Measurements from ENCODE around the gene TPM2. TPM values are rescaled to one million over a fixed set of nuclear protein-coding genes. Genes with fewer than 3 reads are reported as not detected.
A peak's percentile ranks its signal among the peaks of the same experiment; 100 is the strongest.

The TPM2 gene
- total and polyA plus RNA-seq, 4 experiments from 2014 or later, result 0.79 to 79.6 (median 72.6) TPM; not detected in 1

DNA sequence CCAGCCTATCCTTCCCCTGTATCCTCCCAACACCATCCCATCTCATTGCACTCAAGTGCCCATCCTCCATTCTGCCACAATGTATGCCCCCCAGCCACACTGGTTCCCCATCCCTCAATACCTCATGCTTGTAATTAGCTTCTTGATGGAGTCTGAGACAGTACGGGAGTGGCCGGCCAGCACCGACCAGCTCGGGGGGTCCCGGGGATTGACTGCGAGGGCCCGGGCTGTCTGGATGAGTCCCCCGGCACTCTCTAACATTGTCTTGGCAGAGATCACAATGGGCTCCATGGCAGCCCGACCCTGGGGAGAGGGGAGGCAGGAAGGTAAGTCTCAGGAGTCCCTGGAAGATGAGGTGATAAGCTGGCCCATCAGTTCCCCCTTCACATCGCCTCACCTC, 17.2 kb upstream of the TPM2 start:
- ChIA-PET POLR2A (ENCODE audit: partially characterized antibody) (interaction anchor here (3.1 kb wide), 1 partner anchor 22 kb away, joined by 14 read pairs; no protein-coding TSS in a partner anchor), CTCF (ENCODE audit: partially characterized antibody) (interaction anchor here (1.0 to 6.3 kb wide), 3 partner anchors 12 to 90 kb away, joined by 3 to 62 read pairs (median 5); partner anchors contain the start of gene TPM2)
- Histone ChIP-seq H3K27me3 (ENCODE audit: insufficient read depth, low read length) (no peaks in the 10 kb centered on the region), H3K27ac (ENCODE audit: low read depth, low read length) (no peak overlapping the region), H3K4me1 (ENCODE audit: insufficient read depth, low read length) (no peaks in the 10 kb centered on the region), H3K4me3 (ENCODE audit: low read length in 2 of 2) (no peak overlapping the region), H3K36me3 (ENCODE audit: insufficient read depth, low read length) (peaks cover 85% of the 10 kb centered on the region), H3K9me3 (ENCODE audit: control insufficient read depth in 1 of 2, low read length in 2 of 2) (no peaks in the 10 kb centered on the region)
- no peak for DNase-seq
- Mint-ChIP-seq H3K9me3 (no peaks in the 10 kb centered on the region), H3K27ac (peak overlapping the region in 6 of 7 donors; percentile 26 to 84 (median 72)), H3K27me3 (no peaks in the 10 kb centered on the region), H3K36me3 (peaks cover 76 to 84% of the 10 kb centered on the region in 2 donors), H3K4me1 (peaks cover 0 to 7% (median 2%) of the 10 kb centered on the region in 4 donors), H3K4me3 (no peak overlapping the region)
- intact Hi-C loops (cut with micrococcal nuclease), result no loop called here

DNA sequence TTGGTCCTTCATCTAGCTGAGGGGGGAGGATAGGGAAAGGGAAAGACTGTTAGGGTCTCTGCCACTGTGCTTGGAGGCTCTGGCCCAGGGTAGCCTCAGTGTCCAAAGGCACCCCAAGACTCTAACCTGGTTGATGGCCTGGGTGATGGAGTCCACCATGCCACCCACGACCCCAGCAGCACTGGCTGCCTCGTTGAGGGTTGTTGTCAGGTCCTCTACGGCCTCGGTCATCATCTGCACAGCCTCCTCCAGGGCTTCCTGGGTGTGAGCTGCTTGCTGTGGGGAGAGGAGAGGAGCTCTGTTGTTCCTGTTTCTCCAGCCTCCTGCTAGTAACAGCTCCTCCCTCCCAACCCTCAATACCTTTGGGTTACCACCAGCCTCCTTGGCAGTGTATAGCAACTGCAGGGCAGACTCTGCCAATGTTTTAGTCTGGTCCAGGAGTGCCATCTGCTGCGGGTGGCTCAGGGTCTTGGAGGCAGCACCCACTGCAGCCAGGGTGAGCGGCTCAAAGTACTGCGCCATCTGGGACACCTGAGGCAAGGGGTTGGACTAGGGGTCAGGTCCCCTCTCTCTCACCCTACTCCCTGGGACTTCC, 16.2 kb upstream of the TPM2 start:
- H3K4me3 ChIP-seq (ENCODE audit: low read length in 2 of 2), result no peak overlapping the region
- H3K4me1 ChIP-seq (ENCODE audit: insufficient read depth, low read length), result no peaks in the 10 kb centered on the region
- peaks cover 66 to 74% of the 10 kb centered on the region in 2 donors for H3K36me3 Mint-ChIP-seq
- no peaks in the 10 kb centered on the region for H3K9me3 ChIP-seq (ENCODE audit: control insufficient read depth in 1 of 2, low read length in 2 of 2)
- POLR2A ChIA-PET (ENCODE audit: partially characterized antibody), result interaction anchor here (1.4 to 3.1 kb wide), 3 partner anchors 26 to 47 kb away, joined by 3 to 9 read pairs (median 6); partner anchors contain the start of genes CCDC107, CREB3, RMRP and TLN1
- H3K4me3 Mint-ChIP-seq, result no peak overlapping the region
- no peak overlapping the region for H3K27ac ChIP-seq (ENCODE audit: low read depth, low read length)
- no peak for DNase-seq
- H3K4me1 Mint-ChIP-seq, result peaks cover 0 to 7% (median 1%) of the 10 kb centered on the region in 4 donors
- H3K36me3 ChIP-seq (ENCODE audit: insufficient read depth, low read length), result peaks cover 85% of the 10 kb centered on the region
- no peaks in the 10 kb centered on the region for H3K27me3 ChIP-seq (ENCODE audit: insufficient read depth, low read length)
- H3K9me3 Mint-ChIP-seq, result no peaks in the 10 kb centered on the region
- no peaks in the 10 kb centered on the region for H3K27me3 Mint-ChIP-seq
- H3K27ac Mint-ChIP-seq, result peak overlapping the region in 3 of 7 donors; percentile 29 to 73 (median 57)
- CTCF ChIA-PET (ENCODE audit: partially characterized antibody), result interaction anchor here (6.3 to 16.3 kb wide), 2 partner anchors 11 to 45 kb away, joined by 62 to 339 read pairs; partner anchors contain the start of genes ARHGEF39, CCDC107 and RMRP
- intact Hi-C loops (cut with micrococcal nuclease), result no loop called here

DNA sequence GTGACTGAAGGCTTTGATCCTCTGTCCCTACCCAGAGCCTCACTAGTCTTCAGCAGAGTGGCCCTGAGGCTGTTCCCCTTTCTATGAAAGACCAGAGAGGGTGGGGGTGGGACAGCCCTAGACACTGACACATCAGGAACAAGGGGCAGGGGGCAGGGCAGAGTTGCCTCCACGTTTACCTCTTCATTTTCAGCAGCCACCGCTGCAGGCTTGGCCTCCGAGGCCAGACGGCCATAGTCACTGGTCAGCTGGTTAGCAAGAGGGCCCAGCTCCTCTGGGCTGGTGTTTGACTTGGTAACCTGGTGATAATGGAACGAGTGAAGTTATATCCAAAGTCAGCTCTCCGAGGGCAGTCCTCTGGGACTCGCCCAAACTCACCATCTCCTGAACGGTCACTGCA, 15.6 kb upstream of the TPM2 start:
- peaks cover 85% of the 10 kb centered on the region for H3K36me3 ChIP-seq (ENCODE audit: insufficient read depth, low read length)
- peaks cover 60 to 68% of the 10 kb centered on the region in 2 donors for H3K36me3 Mint-ChIP-seq
- POLR2A ChIA-PET (ENCODE audit: partially characterized antibody), result interaction anchor here (1.4 to 3.1 kb wide), 3 partner anchors 27 to 47 kb away, joined by 3 to 9 read pairs (median 6); partner anchors contain the start of genes CCDC107, CREB3, RMRP and TLN1
- peak overlapping the region in 2 of 7 donors; percentile 29 to 73 for H3K27ac Mint-ChIP-seq
- H3K4me3 ChIP-seq (ENCODE audit: low read length in 2 of 2), result no peak overlapping the region
- H3K27me3 Mint-ChIP-seq, result no peaks in the 10 kb centered on the region
- H3K4me3 Mint-ChIP-seq, result no peak overlapping the region
- intact Hi-C loops (cut with micrococcal nuclease), result no loop called here
- H3K9me3 Mint-ChIP-seq, result no peaks in the 10 kb centered on the region
- CTCF ChIA-PET (ENCODE audit: partially characterized antibody), result interaction anchor here (6.3 to 16.3 kb wide), 2 partner anchors 10 to 45 kb away, joined by 62 to 339 read pairs; partner anchors contain the start of genes ARHGEF39, CCDC107 and RMRP
- no peaks in the 10 kb centered on the region for H3K4me1 ChIP-seq (ENCODE audit: insufficient read depth, low read length)
- no peaks in the 10 kb centered on the region for H3K9me3 ChIP-seq (ENCODE audit: control insufficient read depth in 1 of 2, low read length in 2 of 2)
- no peak for DNase-seq
- H3K4me1 Mint-ChIP-seq, result peaks cover 0 to 7% (median under 1%) of the 10 kb centered on the region in 4 donors
- H3K27ac ChIP-seq (ENCODE audit: low read depth, low read length), result no peak overlapping the region
- no peaks in the 10 kb centered on the region for H3K27me3 ChIP-seq (ENCODE audit: insufficient read depth, low read length)

DNA sequence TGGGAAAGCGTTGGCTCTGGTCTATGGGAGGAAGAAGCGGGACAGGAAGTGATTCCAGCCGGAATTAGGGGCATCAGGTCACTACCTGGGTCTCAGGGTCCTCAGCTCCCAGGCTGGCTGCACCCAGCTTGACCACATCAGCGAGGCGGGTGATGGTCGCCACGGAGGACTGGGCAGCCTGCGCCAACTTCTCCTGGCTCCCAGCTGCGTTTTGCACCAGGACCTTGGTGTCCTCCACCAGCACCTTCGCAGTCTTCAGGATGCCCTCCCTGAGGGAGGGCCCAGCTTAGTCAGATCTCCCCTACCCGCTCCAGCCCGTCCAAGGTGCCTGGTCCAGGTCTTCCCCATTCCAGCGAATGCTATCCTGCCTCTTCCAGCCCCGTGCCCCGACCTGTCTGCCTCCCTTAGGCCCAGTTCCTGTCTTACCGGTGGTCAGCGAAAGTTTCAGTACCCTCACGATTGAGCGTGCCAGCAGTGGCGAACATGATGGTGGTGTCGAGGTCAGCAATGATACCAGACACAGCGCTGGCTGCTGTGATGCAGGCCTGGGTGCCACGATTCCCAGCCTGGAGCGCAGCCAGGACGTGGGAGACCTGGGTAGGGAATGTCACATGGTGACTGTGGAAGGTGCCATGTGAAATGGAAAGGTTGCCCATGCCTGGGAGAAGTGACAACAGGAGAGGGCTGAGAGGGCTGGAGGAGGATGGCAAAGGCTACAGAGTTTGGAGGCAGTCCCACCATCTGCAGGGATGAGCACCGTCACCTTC, 14.4 kb upstream of the TPM2 start:
- POLR2A ChIA-PET (ENCODE audit: partially characterized antibody), result interaction anchor here (1.6 to 3.1 kb wide), 3 partner anchors 26 to 46 kb away, joined by 6 to 9 read pairs (median 6); partner anchors contain the start of genes CCDC107, CREB3, RMRP and TLN1
- CTCF ChIA-PET (ENCODE audit: partially characterized antibody), result interaction anchor here (6.3 to 16.3 kb wide), 2 partner anchors 9 to 43 kb away, joined by 62 to 339 read pairs; partner anchors contain the start of genes ARHGEF39, CCDC107 and RMRP
- Mint-ChIP-seq H3K4me1 (peaks cover 0 to 7% (median under 1%) of the 10 kb centered on the region in 4 donors), H3K27ac (peak overlapping the region in 2 of 7 donors; percentile 23 to 48), H3K36me3 (peaks cover 55 to 62% of the 10 kb centered on the region in 2 donors), H3K27me3 (no peaks in the 10 kb centered on the region), H3K9me3 (no peaks in the 10 kb centered on the region), H3K4me3 (no peak overlapping the region)
- intact Hi-C loops (cut with micrococcal nuclease), result no loop called here
- Histone ChIP-seq H3K27ac (ENCODE audit: low read depth, low read length) (no peak overlapping the region), H3K27me3 (ENCODE audit: insufficient read depth, low read length) (no peaks in the 10 kb centered on the region), H3K4me1 (ENCODE audit: insufficient read depth, low read length) (no peaks in the 10 kb centered on the region), H3K36me3 (ENCODE audit: insufficient read depth, low read length) (peaks cover 96% of the 10 kb centered on the region), H3K9me3 (ENCODE audit: control insufficient read depth in 1 of 2, low read length in 2 of 2) (no peaks in the 10 kb centered on the region), H3K4me3 (ENCODE audit: low read length in 2 of 2) (no peak overlapping the region)
- DNase-seq, result no peak

DNA sequence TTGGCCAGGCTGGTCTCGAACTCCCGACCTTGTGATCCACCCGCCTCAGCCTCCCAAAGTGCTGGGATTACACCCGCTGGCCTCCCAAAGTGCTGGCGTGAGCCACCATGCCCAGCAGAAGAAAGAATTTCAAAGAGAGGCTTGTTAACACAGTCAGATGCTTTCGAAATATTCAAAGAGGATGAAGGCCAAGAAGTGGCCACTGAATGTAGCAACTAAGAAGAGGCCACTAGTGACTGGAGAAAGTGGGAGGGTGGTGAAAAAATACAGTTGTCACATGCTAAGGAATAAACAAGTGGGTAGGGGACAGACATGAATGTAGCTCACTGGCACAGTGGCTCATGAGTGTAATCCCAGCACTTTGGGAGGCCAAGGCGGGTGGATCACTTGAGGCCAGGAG, 13.0 kb upstream of the TPM2 start:
- ChIA-PET POLR2A (ENCODE audit: partially characterized antibody) (interaction anchor here (3.1 kb wide), 1 partner anchor 29 kb away, joined by 9 read pairs; the partner anchor contains the start of genes CREB3 and TLN1), CTCF (ENCODE audit: partially characterized antibody) (interaction anchor here (0.6 to 16.3 kb wide), 2 partner anchors 42 to 99 kb away, joined by 3 to 339 read pairs; partner anchors contain the start of genes ARHGEF39, CCDC107 and RMRP)
- Histone ChIP-seq H3K27ac (ENCODE audit: low read depth, low read length) (no peak overlapping the region), H3K27me3 (ENCODE audit: insufficient read depth, low read length) (no peaks in the 10 kb centered on the region), H3K36me3 (ENCODE audit: insufficient read depth, low read length) (peaks cover 97% of the 10 kb centered on the region), H3K4me1 (ENCODE audit: insufficient read depth, low read length) (no peaks in the 10 kb centered on the region), H3K9me3 (ENCODE audit: control insufficient read depth in 1 of 2, low read length in 2 of 2) (no peaks in the 10 kb centered on the region), H3K4me3 (ENCODE audit: low read length in 2 of 2) (no peak overlapping the region)
- peak overlapping the region in 1 of 7 donors; percentile 88 for H3K27ac Mint-ChIP-seq
- peaks cover 0 to 6% (median under 1%) of the 10 kb centered on the region in 4 donors for H3K4me1 Mint-ChIP-seq
- no peaks in the 10 kb centered on the region for H3K27me3 Mint-ChIP-seq
- H3K36me3 Mint-ChIP-seq, result peaks cover 50 to 53% of the 10 kb centered on the region in 2 donors
- intact Hi-C loops (cut with micrococcal nuclease), result no loop called here
- DNase-seq, result no peak
- H3K9me3 Mint-ChIP-seq, result no peaks in the 10 kb centered on the region
- H3K4me3 Mint-ChIP-seq, result no peak overlapping the region

DNA sequence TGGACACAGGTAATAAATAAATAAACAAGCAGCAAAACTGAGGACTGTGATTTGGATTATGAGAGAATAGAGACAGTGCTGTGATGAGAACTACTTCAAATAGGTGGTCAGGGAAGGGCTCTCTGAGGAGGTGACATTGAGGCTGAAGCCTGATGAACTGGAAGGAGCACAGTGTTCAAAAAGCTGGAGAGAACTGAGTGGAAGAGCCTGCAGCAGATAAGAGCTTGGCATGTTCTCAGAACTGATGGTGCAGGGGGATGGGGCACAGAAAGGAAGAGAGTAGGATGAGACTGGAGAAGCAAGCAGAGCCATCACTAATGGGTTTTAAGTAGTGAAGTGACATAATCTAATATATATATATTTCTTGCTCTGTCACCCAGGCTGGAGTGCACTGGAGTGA, 11.2 kb upstream of the TPM2 start:
- ChIA-PET CTCF (ENCODE audit: partially characterized antibody) (interaction anchor here (1.0 to 16.3 kb wide), 7 partner anchors 9 to 96 kb away, joined by 3 to 339 read pairs (median 5); partner anchors contain the start of genes ARHGEF39, CCDC107, CREB3 and RMRP), POLR2A (ENCODE audit: partially characterized antibody) (no interaction called here)
- Mint-ChIP-seq H3K4me3 (no peak overlapping the region), H3K4me1 (peaks cover 5 to 10% (median 8%) of the 10 kb centered on the region in 4 donors), H3K36me3 (peaks cover 33 to 45% of the 10 kb centered on the region in 2 donors), H3K27me3 (no peaks in the 10 kb centered on the region), H3K27ac (no peak overlapping the region), H3K9me3 (no peaks in the 10 kb centered on the region)
- H3K4me3 ChIP-seq (ENCODE audit: low read length in 2 of 2), result no peak overlapping the region
- no peak for DNase-seq
- peaks cover 9% of the 10 kb centered on the region for H3K4me1 ChIP-seq (ENCODE audit: insufficient read depth, low read length)
- H3K9me3 ChIP-seq (ENCODE audit: control insufficient read depth in 1 of 2, low read length in 2 of 2), result no peaks in the 10 kb centered on the region
- intact Hi-C loops (cut with micrococcal nuclease), result no loop called here
- no peak overlapping the region for H3K27ac ChIP-seq (ENCODE audit: low read depth, low read length)
- no peaks in the 10 kb centered on the region for H3K27me3 ChIP-seq (ENCODE audit: insufficient read depth, low read length)
- peaks cover 89% of the 10 kb centered on the region for H3K36me3 ChIP-seq (ENCODE audit: insufficient read depth, low read length)
